DMS53 treated with DMSO at 0.1 percent for 48 hours (cell line): Measurements from ENCODE around the gene ANAPC13.
A peak's percentile ranks its signal among the peaks of the same experiment; 100 is the strongest.

Source experiments
- DNase-seq: peaks from one replicate; lab custom pipeline; 2025; ENCODE audit not compliant: unreplicated experiment; lab: John Stamatoyannopoulos, UW

Gene ANAPC13

DNA sequence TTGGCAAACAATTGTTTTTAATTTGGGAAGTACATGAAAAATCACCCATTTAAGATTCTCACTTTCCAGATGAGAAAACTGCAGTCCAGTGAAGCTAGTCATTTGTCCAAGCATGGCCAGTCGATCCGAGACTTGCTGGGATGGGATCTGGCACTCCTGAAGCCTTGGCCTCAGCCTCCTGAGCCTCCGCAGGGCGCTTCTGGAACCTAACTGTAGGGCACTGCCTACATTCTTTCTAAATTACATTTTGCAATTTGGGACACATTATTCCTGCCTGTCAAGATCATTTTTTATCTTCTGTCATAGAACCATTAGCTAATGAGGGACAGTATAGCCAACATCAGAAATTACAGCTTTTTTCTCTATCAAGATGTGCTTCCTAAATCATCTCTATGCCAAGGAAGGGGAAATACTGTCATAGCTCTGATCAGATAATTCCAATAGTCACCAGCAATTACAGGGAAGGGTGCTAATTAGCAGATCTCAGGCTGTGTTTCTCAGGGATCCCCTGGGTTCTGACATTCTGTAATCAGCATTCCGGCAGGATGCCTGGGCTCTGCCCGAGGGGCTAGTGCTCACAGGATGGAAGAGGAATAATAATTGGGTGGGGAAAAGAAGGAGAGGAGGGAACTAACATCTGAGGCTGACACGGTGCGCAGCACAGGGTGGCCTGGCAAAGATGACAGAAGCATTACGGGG, 28.3 kb downstream of the ANAPC13 start:
- DNase-seq: no peak

DNA sequence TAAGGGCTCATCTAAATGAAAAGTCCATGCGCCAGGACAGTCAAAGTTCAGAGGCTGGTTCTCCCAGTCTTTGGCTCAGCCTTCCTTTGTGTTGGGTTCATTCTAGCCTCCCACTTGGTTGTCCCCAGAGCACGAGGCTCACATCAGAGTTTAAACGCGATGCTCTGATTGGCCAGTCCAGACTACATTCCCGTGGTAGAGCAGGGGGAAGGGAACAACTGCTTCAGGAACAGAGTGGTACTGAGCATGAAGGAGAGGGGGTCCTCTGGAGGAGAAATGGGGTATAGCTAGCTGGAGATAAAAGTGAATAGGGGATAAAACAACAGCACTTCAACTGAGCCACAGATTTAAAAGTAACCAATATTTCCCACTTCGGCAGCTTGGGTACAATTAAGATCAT, 32.2 kb downstream of the ANAPC13 start:
- no peak for DNase-seq

DNA sequence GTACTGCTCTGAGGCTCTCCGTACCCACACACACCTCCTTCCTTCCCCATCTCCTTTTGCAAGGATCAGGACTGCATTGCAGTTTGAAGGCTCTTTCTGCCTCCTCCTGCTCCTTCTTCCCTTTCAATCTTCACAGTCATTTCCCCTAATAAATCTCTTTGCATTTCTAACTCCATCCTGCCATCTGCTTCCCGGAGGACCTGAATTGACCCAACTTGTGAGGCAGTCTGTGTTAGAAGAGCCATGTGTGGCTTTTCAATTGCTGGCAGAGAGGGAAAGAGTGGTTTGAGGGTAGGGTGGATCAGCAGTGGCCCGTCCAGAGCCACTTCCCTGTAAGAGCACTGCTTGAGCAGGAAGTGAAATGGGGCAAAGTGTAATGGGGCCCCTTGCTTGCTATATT, 35.8 kb downstream of the ANAPC13 start:
- no peak for DNase-seq

DNA sequence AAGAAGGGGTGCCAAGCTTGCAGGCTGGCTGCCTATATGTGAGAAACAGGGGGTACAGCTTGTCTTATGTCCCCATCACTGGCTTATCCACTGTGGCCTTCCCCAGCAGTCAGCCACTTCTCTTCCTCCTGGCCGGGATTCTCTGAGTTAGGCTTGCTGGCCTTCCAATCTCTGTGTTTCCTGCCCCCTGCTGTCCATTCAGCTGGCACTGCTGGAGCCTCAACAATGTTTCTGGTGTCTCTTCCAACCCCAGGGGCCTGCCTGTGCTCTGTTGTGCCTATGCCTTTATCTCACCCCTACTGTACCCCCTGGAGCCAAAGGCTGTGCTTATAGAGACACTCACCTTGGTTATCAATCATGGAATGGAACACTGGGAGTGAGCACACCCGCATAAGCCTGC, 36.5 kb downstream of the ANAPC13 start:
- peak; percentile 55 for DNase-seq

DNA sequence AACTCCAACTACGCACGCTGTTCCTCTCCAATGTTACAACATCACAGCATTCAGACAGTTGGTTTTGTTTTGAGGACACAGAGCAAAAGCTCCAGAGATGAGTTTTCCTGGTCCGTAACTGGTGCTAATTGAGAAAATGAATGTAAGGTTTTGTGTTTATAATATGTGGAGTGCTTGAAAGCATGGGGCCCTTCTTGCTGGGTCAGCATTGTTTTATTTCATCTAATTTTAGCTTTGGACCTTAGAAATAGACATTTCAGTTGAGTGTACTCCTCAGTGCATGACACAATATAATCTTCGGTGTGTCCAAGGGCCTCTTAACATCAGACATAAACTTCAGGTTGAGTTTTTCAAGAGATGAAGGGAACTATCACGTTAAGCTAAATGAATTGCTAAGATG, 37.1 kb downstream of the ANAPC13 start:
- no peak for DNase-seq

DNA sequence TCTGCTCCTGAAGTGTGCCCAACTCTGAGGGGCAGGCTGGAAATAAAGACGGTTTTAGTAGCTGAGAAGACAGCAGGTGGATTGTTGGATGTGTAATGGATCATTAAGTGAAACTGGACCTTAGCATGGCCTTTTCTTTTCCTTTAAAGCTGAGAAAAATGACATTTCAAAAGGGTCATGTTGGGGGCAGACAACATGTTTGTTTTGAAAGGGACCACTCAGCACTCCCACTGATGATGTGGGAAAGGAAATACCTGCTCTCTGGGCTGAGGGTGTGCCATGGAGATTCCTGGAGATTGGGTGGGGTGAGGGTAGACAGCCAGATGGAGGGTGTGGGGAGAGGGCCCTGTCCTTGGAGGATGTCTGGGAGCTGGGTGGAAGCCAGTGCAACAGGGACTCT, 38.4 kb downstream of the ANAPC13 start:
- no peak for DNase-seq

DNA sequence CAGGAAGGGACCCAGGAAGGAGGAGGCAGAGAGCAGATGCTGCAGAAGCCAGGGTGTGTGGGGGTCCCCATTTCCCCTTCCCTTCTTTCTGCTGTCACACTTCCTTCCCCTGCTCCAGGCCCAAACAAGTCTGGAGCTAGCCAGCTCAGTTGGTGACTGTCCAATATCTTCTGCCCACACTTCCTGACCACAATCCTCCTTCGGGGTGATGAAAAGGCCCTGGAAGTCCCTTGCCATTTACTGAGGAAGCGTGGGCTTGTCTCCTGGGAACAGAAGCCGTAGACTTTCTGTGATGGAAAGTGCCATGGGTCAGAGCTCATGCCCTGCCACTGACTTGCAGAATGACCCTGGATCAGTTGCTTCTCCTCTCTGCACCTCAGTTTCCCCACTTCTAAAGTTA, 39.0 kb downstream of the ANAPC13 start:
- no peak for DNase-seq

DNA sequence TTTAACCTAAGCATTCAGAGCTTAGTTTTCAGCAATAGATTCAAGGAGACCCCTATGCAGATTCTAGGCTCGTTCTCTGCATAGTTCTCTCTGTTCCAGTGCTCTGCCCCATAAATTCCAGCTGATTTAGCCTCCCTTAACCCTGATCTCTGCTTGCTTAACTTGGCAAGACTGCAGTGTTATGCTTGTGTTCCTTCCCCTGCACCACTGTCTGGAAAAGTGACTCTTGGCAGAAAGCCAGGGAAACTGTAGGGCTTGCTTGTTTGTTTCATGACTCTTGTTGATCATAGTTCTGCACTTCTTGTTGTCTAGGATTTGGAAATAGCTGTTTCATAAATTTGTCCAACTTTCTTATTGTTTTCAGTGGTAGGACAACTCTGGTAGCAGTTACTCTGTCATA, 40.1 kb downstream of the ANAPC13 start:
- DNase-seq: no peak

DNA sequence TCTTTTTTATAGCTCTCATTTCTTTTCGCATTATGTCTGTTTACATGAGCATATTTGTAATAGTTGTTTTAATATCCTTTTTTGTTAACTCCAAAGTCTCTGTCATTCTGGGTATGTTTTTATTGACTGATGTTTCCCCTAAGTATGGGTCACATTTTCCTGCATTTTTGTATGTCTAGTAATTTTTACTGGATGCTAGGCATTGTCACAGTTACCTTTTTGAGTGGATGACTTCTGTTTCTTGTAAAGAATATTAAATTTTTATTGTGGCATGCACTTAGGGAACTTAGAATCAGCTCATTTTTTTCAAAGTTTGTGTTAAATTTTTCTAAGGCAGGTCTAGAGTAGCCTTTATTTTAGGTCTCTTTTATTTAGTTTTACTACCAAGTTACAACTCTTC, 40.7 kb downstream of the ANAPC13 start:
- no peak for DNase-seq

DNA sequence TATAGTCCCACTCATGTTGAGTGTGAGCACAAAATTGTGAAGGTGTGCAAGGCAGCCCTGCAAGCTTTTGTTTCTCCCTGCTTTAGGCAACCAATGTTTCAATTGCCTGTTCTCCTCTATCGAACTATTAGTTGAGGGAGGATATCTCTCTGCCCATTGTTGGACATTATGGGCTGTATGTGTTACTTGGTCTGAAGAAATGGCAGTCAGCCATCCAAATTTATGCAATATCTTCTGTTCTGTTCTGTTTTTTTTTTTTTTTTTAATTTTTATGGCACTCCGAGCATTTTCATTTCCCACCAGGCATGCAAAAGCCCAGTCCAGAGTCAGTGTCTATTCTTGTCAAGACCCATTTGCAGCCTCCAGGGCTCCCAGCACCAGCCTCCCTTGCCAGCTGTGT, 44.0 kb downstream of the ANAPC13 start:
- DNase-seq: no peak

DNA sequence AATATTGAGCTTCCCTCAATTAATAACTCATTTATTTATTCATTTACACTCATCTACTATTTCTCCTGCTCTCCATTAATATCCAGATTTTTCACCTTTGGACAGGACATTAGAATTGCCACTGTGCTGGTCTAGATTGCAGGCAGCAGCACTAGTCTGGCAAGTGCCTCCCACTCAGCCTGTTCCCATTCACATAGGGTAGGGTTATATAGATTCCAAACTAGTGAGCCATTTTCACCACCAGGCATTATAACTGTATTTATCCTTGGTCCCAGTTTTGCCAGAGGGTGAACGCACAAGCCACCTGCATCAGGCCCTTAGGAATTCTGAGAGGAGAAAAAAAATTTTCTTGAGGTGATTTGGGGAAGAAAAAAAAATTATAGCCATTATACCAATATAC, 44.5 kb downstream of the ANAPC13 start:
- DNase-seq: no peak

DNA sequence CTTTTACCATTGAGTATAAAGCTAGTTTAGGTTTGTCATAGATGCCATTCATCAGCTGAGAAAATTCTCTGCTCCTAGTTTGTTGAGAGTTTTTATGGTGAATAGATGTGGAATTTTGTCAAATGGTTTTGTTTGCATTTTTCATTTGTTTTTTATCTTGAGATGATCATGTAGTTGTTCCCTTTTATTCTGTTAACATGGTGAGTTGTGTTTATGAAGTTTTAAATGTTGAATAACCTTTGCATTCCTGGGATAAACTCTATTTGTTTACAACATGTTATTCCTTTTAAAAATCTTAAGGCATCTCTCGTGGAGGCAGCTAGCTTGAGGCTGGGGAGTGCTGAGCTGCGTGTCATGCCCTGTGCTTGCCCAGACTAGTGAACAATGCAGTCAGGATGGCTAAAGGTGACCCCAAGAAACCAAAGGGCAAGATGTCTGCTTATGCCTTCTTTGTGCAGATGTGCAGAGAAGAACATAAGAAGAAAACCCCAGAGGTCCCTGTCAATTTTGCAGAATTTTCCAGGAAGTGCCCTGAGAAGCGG, 48.5 kb downstream of the ANAPC13 start:
- DNase-seq: no peak

DNA sequence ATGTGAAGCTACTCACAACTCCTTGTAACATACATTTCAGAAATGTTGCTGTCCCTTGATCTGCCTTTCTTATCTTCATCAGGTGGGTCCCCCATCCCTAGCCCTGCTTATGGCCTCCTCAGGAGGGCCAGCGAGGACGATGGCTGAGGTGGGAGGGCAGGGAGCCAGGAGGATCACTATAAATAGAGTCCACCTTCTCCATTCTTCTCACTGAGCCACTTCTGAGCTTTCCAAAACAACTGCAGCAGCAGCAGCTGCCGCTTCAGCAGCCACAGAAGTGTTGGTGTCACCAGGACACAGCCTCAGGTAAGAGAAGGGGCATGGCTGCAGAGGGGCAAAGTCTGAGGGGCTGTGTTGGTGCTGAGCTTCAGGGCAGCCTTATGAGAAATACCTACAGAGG, 53.5 kb downstream of the ANAPC13 start:
- DNase-seq: peak; percentile 29

DNA sequence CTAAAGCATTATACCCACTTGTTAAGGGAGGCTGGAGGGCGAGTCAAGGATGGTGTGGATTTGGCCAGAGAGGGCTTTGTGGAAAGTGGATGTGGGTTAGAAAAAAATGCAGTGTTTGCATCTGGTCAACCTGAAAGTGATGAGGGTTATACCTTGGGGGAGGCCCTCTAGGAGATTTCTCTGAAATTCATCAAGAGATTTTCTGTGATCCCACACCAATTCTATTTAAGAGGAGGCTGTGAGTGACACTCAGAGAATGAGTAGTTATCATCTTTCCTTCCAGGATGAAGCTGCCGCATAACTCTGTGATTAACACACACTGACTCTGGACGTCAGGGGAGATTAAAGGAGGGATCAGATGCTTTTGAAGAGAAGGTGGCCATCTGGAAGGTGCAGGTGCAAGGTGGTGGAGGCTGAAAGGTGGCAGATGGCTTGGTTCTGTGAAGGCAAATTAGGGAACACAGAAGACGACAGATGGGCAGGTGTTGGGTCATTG, 54.8 kb downstream of the ANAPC13 start:
- DNase-seq: peak; percentile 79

DNA sequence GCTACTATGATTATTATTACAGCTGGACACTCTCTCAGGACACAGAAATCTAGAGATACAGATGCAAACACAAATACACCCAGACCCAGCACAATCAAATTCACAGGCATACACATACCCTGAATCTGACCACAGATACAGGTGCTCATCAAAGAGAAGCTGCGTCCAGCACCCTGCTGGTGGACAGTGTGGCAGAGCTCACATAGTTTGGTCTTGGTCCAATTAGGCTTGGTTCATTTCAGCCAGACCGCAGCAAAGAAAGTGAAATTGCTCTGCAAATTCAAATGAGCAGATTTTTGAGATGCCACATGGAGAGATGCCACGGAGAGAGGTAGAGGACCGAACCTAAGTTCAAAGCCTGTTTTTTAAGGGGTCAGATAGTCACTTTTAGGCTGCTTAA, 55.6 kb downstream of the ANAPC13 start:
- DNase-seq: no peak

DNA sequence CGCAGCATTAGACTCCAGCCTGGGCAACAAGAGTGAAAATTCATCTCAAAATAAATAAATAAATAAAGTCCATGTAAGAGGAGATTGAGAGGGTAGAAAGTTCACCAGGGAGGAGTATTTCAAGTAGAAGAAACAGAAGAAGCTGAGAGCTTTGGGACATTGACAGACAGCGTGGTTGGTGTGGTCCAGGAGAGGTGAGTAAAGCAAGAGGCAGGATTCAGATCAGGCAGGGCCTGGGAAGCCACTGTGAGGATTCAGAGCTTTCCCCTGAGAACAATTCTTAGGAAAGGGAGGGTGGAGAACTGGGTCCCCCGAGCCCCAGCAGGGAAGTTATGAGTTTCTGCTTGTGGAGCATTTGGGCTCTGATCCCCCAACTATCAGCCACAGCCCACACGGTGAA, 57.4 kb downstream of the ANAPC13 start:
- DNase-seq: no peak
